Endodermal cell (in vitro differentiated cells): ENCODE data around the gene ACOX1. TPM values are rescaled to one million over a fixed set of nuclear protein-coding genes. Genes with fewer than 3 reads are reported as not detected.

ENCODE experiments used
- DNase-seq: peaks from one replicate; pipeline ENCODE4 v3.0.0-alpha.2; 2017
- H3K27ac ChIP-seq: 2 replicates; pipeline ENCODE4 v1.5.1; 2013; ENCODE audit warnings: mild to moderate bottlenecking, low read depth, low read length, moderate library complexity
- H3K27me3 ChIP-seq: 2 replicates; pipeline ENCODE4 v1.6.1; 2013; ENCODE audit warnings: mild to moderate bottlenecking, low read length, moderate library complexity; ENCODE audit not compliant: insufficient read depth, control insufficient read depth, poor library complexity, severe bottlenecking
- H3K36me3 ChIP-seq: 2 replicates; pipeline ENCODE4 v1.7.0; 2013; ENCODE audit warnings: mild to moderate bottlenecking, low read length, moderate library complexity; ENCODE audit not compliant: control insufficient read depth, insufficient read depth
- H3K4me1 ChIP-seq: one replicate; pipeline ENCODE4 v1.7.0; 2013; ENCODE audit warnings: low read length; ENCODE audit not compliant: control insufficient read depth, insufficient read depth
- H3K4me3 ChIP-seq: 2 replicates; pipeline ENCODE4 v1.5.1; 2013; ENCODE audit warnings: mild to moderate bottlenecking, low read length, moderate library complexity
- H3K9ac ChIP-seq: 2 replicates; pipeline ENCODE4 v1.6.1; 2013; ENCODE audit warnings: mild to moderate bottlenecking, low read length, moderate library complexity; ENCODE audit not compliant: poor library complexity, severe bottlenecking; ENCODE audit errors: extremely low read depth
- H3K9me3 ChIP-seq: 2 replicates; pipeline ENCODE4 v1.6.1; 2013; ENCODE audit warnings: mild to moderate bottlenecking, low read length, moderate library complexity; ENCODE audit not compliant: control insufficient read depth
- H3K27ac Mint-ChIP-seq: 2 replicates; pipeline ENCODE4 v1.8.0; 2020; ENCODE audit warnings: mixed read lengths
- H3K27me3 Mint-ChIP-seq: 2 replicates; pipeline ENCODE4 v1.8.0; 2021; ENCODE audit warnings: mild to moderate bottlenecking, mixed read lengths; ENCODE audit not compliant: insufficient read depth
- H3K36me3 Mint-ChIP-seq: 2 replicates; pipeline ENCODE4 v1.8.0; 2020; ENCODE audit warnings: low read depth, mixed read lengths
- H3K4me1 Mint-ChIP-seq: 2 replicates; pipeline ENCODE4 v1.8.0; 2020; ENCODE audit warnings: mixed read lengths
- H3K4me3 Mint-ChIP-seq: 2 replicates; pipeline ENCODE4 v1.8.0; 2020; ENCODE audit warnings: mild to moderate bottlenecking, moderate library complexity, mixed read lengths
- H3K9me3 Mint-ChIP-seq: 2 replicates; pipeline ENCODE4 v1.8.0; 2020; ENCODE audit warnings: mild to moderate bottlenecking, mixed read lengths
- CTCF ChIP-seq: fragments of 200-600 bp; sonication (generic); conservative IDR thresholded peaks from 2 replicates; pipeline ENCODE4 v1.5.0; 2021; ENCODE audit warnings: antibody characterized with exemption, mild to moderate bottlenecking
- WGBS, 2 experiments: methylation state at CpG; one replicate each; pipeline versions ENCODE4 v1.1.5 to v1.1.7; 2013; ENCODE audit warnings: missing lambda C conversion rate in 2 of 2, mixed read lengths in 1 of 2; ENCODE audit not compliant: insufficient coverage in 1 of 2, insufficient read length in 1 of 2; 5-methylcytosine and 5-hydroxymethylcytosine counted together
- total RNA-seq, 2 donors: library from RNA; stranded (reverse); fragmentation: NEBNext Ultra II Directional in 1 of 2; extraction: Animal tissue kit (Norgen Biotek cat#: 25700) in 1 of 2; gene quantifications; 2 replicates in 1 of 2; 3 replicates in 1 of 2; pipeline ENCODE4 v1.2.1, GENCODE V29; 2021

The ACOX1 gene
- total RNA-seq, 2 donors from 2014 or later = 28.6 to 37.1 TPM

- Histone ChIP-seq H3K4me1 (no peaks in the 10 kb centered on the region), H3K27ac (no peak overlapping the region), H3K9me3 (no peaks in the 10 kb centered on the region), H3K27me3 (no peaks in the 10 kb centered on the region), H3K9ac (no peak overlapping the region), H3K4me3 (no peak overlapping the region), H3K36me3 (no peaks in the 10 kb centered on the region)
- Mint-ChIP-seq H3K4me3 (no peak overlapping the region), H3K27me3 (peaks cover 8% of the 10 kb centered on the region), H3K4me1 (peaks cover 5% of the 10 kb centered on the region), H3K27ac (no peak overlapping the region), H3K9me3 (no peaks in the 10 kb centered on the region), H3K36me3 (no peaks in the 10 kb centered on the region)
- TF ChIP-seq CTCF = no peak
- WGBS, 2 experiments = 93 to 96% methylated on average over 21 to 26 of the region's 26 CpGs
- DNase-seq = no peak
These were observed 35.9 kb upstream of the ACOX1 start for GRCh38 chr17:76014925-76015261.

- no peaks in the 10 kb centered on the region for H3K36me3 ChIP-seq
- peak; percentile 98 for DNase-seq
- no peaks in the 10 kb centered on the region for H3K4me1 ChIP-seq
- no peak overlapping the region for H3K4me3 ChIP-seq
- no peak overlapping the region for H3K27ac Mint-ChIP-seq
- WGBS, 2 experiments = 43 to 53% methylated on average over 13 to 19 of the region's 19 CpGs
- no peaks in the 10 kb centered on the region for H3K27me3 ChIP-seq
- TF ChIP-seq CTCF = peak; percentile 99
- H3K4me3 Mint-ChIP-seq = no peak overlapping the region
- peaks cover 8% of the 10 kb centered on the region for H3K27me3 Mint-ChIP-seq
- no peak overlapping the region for H3K27ac ChIP-seq
- H3K9me3 ChIP-seq = no peaks in the 10 kb centered on the region
- peaks cover 5% of the 10 kb centered on the region for H3K4me1 Mint-ChIP-seq
- no peaks in the 10 kb centered on the region for H3K9me3 Mint-ChIP-seq
- H3K9ac ChIP-seq = no peak overlapping the region
- no peaks in the 10 kb centered on the region for H3K36me3 Mint-ChIP-seq
These were observed 35.3 kb upstream of the ACOX1 start for GRCh38 chr17:76014100-76014924.

- peaks cover 5% of the 10 kb centered on the region for H3K4me1 Mint-ChIP-seq
- H3K9me3 Mint-ChIP-seq = no peaks in the 10 kb centered on the region
- no peak overlapping the region for H3K27ac ChIP-seq
- no peaks in the 10 kb centered on the region for H3K36me3 ChIP-seq
- H3K27me3 ChIP-seq = no peaks in the 10 kb centered on the region
- H3K9me3 ChIP-seq = no peaks in the 10 kb centered on the region
- no peak for TF ChIP-seq CTCF
- peaks cover 8% of the 10 kb centered on the region for H3K27me3 Mint-ChIP-seq
- H3K4me3 Mint-ChIP-seq = no peak overlapping the region
- no peaks in the 10 kb centered on the region for H3K4me1 ChIP-seq
- 77 to 90% methylated on average over 7 to 15 of the region's 15 CpGs for WGBS, 2 experiments
- peak overlapping the region; percentile 44 for H3K27ac Mint-ChIP-seq
- H3K4me3 ChIP-seq = no peak overlapping the region
- H3K36me3 Mint-ChIP-seq = no peaks in the 10 kb centered on the region
- no peak overlapping the region for H3K9ac ChIP-seq
- DNase-seq = no peak
These were observed 34.5 kb upstream of the ACOX1 start for GRCh38 chr17:76013377-76013932.
